Measurements from ENCODE around the gene CENPF.

- TF ChIP-seq POLR2A (IDR thresholded peaks at IDR 0.05) (no peak), CTCF (IDR thresholded peaks at IDR 0.05) (no peak)
Observed at GRCh38 chr1:214632091-214632490, 29.1 kb downstream of the CENPF start.

Measured in prostate gland (tissue), 2 donors.